NCI-H1092 (cell line): ENCODE results near the gene ARMC2.

Source experiments
- DNase-seq: peaks from one replicate; lab custom pipeline; 2025; lab: John Stamatoyannopoulos, UW

Gene ARMC2

GRCh38 chr6:109015176-109015575 is 167.0 kb downstream of the ARMC2 start:
- no peak for DNase-seq

GRCh38 chr6:109019911-109020310 is 171.7 kb downstream of the ARMC2 start:
- DNase-seq, result no peak

GRCh38 chr6:109021870-109022269 is 173.6 kb downstream of the ARMC2 start:
- no peak for DNase-seq

- DNase-seq, result no peak
These were observed 175.2 kb downstream of the ARMC2 start for GRCh38 chr6:109023356-109023925.
